C4-2B (cell line): ENCODE results near the gene ST8SIA6.
A peak's percentile ranks its signal among the peaks of the same experiment; 100 is the strongest.

ENCODE experiments used
- H3K27ac ChIP-seq: fragments of 450-650 bp; 2 replicates; pipeline ENCODE4 v1.5.1; 2017
- ZFX ChIP-seq: fragments of 450-650 bp; IDR thresholded peaks from 2 replicates; pipeline ENCODE4 v1.6.1; 2017
- TF ChIP-seq, protein P1 (sequence below): fragments of 450-650 bp; conservative IDR thresholded peaks from 2 replicates; pipeline ENCODE4 v1.5.1; 2017; ENCODE audit warnings: mild to moderate bottlenecking

The ST8SIA6 gene

GRCh38 chr10:17455015-17455520, 673 bp upstream of the ST8SIA6 start:
- no peak for TF ChIP-seq ZFX
- TF ChIP-seq, protein P1, sequence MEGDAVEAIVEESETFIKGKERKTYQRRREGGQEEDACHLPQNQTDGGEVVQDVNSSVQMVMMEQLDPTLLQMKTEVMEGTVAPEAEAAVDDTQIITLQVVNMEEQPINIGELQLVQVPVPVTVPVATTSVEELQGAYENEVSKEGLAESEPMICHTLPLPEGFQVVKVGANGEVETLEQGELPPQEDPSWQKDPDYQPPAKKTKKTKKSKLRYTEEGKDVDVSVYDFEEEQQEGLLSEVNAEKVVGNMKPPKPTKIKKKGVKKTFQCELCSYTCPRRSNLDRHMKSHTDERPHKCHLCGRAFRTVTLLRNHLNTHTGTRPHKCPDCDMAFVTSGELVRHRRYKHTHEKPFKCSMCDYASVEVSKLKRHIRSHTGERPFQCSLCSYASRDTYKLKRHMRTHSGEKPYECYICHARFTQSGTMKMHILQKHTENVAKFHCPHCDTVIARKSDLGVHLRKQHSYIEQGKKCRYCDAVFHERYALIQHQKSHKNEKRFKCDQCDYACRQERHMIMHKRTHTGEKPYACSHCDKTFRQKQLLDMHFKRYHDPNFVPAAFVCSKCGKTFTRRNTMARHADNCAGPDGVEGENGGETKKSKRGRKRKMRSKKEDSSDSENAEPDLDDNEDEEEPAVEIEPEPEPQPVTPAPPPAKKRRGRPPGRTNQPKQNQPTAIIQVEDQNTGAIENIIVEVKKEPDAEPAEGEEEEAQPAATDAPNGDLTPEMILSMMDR = no peak
- H3K27ac ChIP-seq = no peak overlapping the region

DNA sequence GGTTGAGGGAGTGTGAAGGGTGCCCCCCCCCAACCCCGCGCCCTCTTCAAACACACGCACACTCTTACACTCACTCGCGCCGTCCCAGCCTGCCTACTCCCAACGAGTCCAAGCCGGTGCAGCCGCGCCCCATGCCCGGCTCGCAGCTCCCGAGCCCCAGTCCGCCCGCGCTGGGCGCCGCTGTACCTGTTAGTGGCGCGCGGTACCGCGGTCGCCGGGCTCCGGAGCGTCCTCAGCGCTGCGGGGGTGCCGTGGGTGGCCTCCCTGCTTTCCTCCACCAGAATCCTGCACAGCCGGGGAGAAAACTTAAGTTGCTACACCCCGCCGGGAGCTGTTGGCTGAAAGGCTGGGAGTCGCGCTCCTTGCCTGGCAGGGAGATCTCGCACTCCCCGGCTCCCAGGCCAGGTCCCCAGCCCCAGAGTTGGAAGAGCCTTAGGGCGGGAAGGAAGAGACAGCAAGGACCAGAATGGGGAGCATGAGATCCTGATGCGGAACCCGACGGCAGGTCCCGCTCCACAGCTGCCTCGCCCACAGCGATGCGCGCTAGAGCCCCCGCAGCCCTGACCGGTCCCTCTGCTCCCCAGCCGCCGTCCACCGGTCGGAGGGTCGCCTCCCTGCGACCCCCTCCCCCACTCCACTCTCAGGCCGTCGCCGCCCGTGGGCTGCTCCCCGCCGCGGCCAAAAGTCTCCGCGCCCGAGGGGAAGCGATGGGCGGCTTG, 863 bp downstream of the ST8SIA6 start:
- TF ChIP-seq ZFX = no peak
- TF ChIP-seq, protein P1 = no peak

DNA sequence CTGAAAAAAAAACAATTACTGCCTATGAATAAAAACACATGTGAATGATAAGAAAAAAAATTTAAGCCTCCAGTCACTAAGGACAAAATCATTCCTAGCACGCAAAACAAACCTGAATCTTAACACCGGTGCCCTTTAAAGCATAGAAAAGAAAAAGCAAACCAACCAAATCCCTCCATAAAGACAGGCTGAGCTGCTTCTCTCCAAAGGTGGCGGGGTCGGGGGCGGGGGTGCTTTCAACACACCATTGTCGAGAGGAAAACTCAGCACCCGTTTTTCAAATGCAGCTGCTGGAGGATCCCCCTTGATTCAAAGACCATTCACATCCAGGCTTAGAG, 1.4 kb downstream of the ST8SIA6 start:
- no peak for TF ChIP-seq ZFX
- no peak overlapping the region for H3K27ac ChIP-seq

More for the DNA sequence above, 863 bp downstream of the ST8SIA6 start:
- no peak overlapping the region for H3K27ac ChIP-seq

DNA sequence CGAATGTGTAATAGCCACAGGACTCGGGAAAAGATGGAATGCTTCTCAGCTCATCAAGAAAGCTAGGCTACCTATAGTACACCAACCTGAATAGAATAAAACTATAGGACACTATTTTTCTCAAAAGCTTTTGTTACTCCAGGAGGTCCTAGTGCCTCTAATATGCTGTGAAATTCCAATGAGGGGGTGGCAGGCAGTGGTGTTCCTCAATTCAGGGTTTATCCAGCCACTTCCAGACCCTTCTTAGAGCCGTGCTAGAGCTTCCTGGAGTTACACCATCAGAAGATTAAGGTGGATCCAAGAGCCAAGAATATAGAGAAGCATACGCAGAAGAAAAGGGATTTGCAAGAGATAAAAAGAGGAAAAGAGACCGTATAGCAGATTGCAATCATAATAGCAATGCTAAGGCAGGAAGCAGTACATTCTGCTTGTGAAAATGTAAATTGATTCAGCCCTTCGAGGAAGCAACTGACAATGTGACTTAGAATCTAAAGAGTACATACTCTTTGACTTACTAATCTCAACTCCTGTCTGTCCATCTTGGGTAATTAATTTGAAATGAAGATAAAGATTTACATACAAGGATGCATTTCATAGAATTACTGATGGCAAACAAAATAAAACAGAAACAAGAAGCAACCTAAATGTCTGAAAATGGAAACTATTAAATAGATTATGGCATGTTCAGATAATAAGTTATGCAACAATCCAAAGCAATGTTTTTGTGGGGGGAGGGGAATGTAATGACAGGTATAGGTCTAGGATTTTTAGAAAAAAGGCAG, 2.1 kb downstream of the ST8SIA6 start:
- H3K27ac ChIP-seq = no peak overlapping the region
- TF ChIP-seq, protein P1 = no peak
- no peak for TF ChIP-seq ZFX

DNA sequence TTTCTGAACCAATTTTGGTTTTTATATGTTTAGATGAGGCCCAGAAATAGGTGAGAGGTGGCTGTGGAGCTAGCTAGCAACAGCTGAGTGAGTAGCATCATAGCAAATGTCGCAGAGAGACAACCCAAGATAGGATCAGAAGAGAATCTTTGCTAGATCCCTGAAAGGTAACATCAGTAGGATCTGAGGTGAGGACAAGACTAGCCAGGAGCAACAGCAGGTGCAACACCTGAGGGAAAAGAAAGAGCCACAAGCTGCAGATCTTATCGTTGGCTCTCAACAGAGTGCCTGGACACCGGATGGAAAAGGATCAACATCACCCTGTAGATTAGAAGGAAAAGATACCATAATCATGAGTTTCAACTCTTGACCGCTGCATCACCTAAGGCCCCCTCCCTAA, 4.4 kb downstream of the ST8SIA6 start:
- no peak overlapping the region for H3K27ac ChIP-seq
- TF ChIP-seq, protein P1 = no peak
- TF ChIP-seq ZFX = no peak

DNA sequence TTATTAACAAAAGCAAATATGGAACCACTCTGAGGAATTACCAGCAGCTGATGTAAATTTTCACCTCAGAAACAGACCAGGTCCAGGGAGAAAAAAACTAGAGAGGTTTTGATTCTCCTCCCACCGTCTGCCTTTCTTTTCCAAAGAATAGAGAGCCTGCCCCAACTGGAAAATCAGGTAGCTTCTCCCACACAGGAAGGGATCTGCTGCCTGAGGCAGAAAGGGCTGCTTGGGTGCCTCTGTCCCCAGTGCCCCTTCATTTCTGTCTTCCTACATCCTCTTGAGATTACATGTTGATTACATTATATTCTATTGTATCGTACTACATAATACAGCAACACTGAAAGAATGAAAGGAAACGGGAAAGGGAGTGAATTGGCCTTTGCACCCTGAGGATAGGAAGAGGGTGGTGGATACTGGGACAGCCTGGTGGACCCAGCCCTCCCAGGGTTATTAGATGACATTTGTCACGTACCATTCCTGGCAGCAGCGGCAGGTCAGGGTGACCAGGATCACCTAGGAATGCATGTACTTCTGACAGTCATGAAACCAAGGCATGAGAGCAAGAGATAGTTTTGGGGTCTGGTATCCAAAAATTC, 8.9 kb downstream of the ST8SIA6 start:
- H3K27ac ChIP-seq = peak overlapping the region; percentile 52
- TF ChIP-seq ZFX = no peak
- TF ChIP-seq, protein P1 = no peak

GRCh38 chr10:17444388-17444714, 10.0 kb downstream of the ST8SIA6 start:
- peak overlapping the region; percentile 43 for H3K27ac ChIP-seq
- TF ChIP-seq ZFX = no peak
- TF ChIP-seq, protein P1 = no peak
